Lower leg skin (tissue), 4 donors: Measurements from ENCODE around the gene CFAP299. TPM values are rescaled to one million over a fixed set of nuclear protein-coding genes. Genes with fewer than 3 reads are reported as not detected.
"Not testable (repeated sequence)": the region's sequence is repeated elsewhere in the genome, so short reads cannot be mapped to it uniquely, and the experiment has no call there.

ENCODE experiments used
- DNase-seq, 2 donors: peaks; one replicate each; pipeline ENCODE4 v3.0.0-alpha.2; 2019; ENCODE audit warnings: low spot score in 2 of 2
- H3K4me3 ChIP-seq: fragments of 200-600 bp; sonication (generic); 2 replicates; pipeline ENCODE4 v1.5.1; 2017; ENCODE audit warnings: mild to moderate bottlenecking, low read depth; ENCODE audit not compliant: poor library complexity, severe bottlenecking
- POLR2A ChIP-seq, 2 donors: fragments of 450-650 bp; IDR thresholded peaks; one replicate each; pipeline ENCODE4 v1.6.1; 2016 to 2017; ENCODE audit warnings: antibody characterized with exemption in 2 of 2, mild to moderate bottlenecking in 1 of 2, moderate library complexity in 1 of 2
- WGBS, 2 donors: methylation state at CpG; one replicate each; pipeline ENCODE4 v1.1.5; 2018; 5-methylcytosine and 5-hydroxymethylcytosine counted together
- intact Hi-C: fragments of 100-400 bp; cut with DNase I; formaldehyde crosslinking; loops from one replicate; pipeline ENCODE4 v1.15.0; 2023; ENCODE audit warnings: low total_unique reads
- total RNA-seq, 4 donors: library from RNA; depleted of rRNA; stranded (reverse); fragments of >200 nt; gene quantifications; one replicate each; pipeline ENCODE4 v1.1.0, GENCODE V29; 2016
- TF ChIP-seq, protein P1 (sequence below), 3 donors: fragments of 450-650 bp; IDR thresholded peaks; one replicate each; pipeline ENCODE4 v1.5.1; 2016; ENCODE audit warnings: antibody characterized with exemption in 3 of 3, mild to moderate bottlenecking in 3 of 3, moderate library complexity in 2 of 3

Gene CFAP299
- total RNA-seq, 4 donors from 2014 or later, result not detected

DNA sequence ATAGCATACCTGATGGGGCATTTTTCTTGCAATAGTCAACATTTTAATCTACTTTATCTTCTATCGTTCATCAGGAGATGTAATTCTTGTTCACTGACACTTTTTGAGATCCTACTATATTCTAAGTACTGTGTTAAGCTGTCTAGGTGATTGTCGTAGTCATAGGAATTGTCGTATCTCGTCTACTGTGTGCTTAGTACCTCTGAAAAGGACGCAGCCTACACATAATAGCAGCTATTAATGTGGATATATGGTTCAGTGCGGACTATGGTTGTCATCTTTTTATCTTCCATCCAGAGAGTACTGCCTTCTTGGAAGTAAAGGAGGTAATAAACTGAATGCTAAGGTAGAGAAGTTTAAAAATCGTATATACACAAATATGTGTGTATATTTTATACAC is 21.9 kb upstream of the CFAP299 start:
- intact Hi-C loops, result no loop called here
- no peak for TF ChIP-seq POLR2A (IDR thresholded peaks at IDR 0.05)
- TF ChIP-seq, protein P1, sequence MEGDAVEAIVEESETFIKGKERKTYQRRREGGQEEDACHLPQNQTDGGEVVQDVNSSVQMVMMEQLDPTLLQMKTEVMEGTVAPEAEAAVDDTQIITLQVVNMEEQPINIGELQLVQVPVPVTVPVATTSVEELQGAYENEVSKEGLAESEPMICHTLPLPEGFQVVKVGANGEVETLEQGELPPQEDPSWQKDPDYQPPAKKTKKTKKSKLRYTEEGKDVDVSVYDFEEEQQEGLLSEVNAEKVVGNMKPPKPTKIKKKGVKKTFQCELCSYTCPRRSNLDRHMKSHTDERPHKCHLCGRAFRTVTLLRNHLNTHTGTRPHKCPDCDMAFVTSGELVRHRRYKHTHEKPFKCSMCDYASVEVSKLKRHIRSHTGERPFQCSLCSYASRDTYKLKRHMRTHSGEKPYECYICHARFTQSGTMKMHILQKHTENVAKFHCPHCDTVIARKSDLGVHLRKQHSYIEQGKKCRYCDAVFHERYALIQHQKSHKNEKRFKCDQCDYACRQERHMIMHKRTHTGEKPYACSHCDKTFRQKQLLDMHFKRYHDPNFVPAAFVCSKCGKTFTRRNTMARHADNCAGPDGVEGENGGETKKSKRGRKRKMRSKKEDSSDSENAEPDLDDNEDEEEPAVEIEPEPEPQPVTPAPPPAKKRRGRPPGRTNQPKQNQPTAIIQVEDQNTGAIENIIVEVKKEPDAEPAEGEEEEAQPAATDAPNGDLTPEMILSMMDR (IDR thresholded peaks at IDR 0.05), result no peak
- WGBS, 2 donors, result 70 to 87% methylated on average over 7 of the region's 7 CpGs
- DNase-seq, result no peak
- no peak overlapping the region for H3K4me3 ChIP-seq

DNA sequence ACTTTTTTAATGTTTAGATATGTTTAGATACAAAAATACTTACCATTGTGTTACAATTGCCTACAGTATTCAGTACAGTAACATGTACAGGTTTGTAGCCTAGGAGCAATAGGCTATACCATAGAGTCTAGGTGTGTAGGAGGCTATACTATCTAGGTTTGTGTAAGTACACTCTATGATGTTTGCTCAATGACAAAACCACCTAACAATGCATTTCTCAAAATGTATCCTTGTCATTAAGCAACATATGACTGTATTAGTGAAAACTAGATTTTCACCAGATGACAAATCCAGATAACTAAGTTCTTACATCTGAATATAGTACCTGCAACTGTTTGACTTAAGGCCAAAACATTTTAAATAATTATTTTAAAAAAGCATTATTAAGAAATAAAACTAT is 19.7 kb upstream of the CFAP299 start:
- H3K4me3 ChIP-seq, DNase-seq, intact Hi-C loops: not testable (repeated sequence)

DNA sequence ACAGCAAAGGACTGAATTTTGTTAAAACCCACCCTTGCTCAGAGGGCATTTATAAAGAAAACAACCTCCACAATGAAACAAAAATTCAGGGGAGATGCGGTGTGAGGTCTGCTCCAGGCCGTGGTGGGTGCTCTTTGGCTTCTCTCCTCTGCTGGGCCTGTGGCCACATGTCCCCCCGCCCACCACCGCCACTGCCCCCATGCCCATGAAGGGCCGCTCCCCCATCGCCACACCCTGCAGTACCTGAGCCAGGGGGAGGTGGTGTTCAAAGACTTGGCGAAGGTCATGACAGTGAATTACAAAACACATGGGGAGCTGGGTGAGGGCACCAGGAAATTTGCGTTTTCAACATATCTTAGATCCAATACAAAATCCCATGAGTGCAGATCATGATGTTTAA is 14.2 kb upstream of the CFAP299 start:
- no peak overlapping the region for H3K4me3 ChIP-seq
- DNase-seq, result no peak
- TF ChIP-seq, protein P1 (IDR thresholded peaks at IDR 0.05), result no peak
- no peak for TF ChIP-seq POLR2A (IDR thresholded peaks at IDR 0.05)
- 89 to 91% methylated on average over 8 of the region's 8 CpGs for WGBS, 2 donors
- intact Hi-C loops, result no loop called here

DNA sequence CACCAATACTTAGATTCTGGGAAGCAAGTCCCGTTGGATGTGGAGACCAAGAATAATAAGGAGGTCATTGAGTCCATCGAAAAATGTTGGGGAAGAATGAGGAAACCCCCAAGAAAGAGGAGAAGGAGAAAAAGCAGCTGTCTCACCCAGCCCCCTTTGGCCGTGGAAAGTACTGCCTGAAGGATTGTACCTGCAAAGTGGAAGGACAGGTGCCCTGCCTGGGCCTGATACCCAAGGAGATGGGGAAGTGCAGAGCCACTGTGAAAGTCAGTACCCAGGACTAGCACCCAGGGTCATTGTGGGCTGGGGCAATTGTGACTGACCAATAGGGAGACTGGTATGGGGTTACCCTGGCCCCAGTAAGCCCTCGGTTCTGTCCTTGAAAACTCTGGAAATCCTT is 13.8 kb upstream of the CFAP299 start:
- WGBS, 2 donors, result 74 to 76% methylated on average over 4 of the region's 4 CpGs
- intact Hi-C loops, result no loop called here
- DNase-seq, result no peak
- TF ChIP-seq, protein P1 (IDR thresholded peaks at IDR 0.05), result no peak
- TF ChIP-seq POLR2A (IDR thresholded peaks at IDR 0.05), result no peak
- H3K4me3 ChIP-seq, result no peak overlapping the region

DNA sequence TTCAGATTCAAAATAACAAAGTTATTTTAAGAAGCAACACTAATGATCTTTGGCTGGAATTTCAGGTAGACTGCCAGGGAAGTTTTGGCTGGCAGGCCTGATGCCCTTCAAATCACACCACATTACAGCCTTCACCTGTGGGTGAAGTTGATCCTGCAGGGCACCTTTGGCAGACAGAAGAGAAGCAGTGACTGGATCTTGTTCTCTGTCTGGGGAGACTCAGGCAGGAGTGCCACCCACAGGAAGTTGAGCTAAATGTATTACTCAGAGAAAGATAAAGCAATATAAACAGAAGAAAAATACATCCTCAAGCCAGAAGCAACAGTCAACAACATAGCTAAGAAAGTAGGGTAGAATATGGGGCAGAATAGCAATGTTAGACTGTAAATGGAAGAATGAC is 12.8 kb upstream of the CFAP299 start:
- TF ChIP-seq POLR2A (IDR thresholded peaks at IDR 0.05), result no peak
- TF ChIP-seq, protein P1 (IDR thresholded peaks at IDR 0.05), result no peak
- H3K4me3 ChIP-seq, result no peak overlapping the region
- intact Hi-C loops, result no loop called here
- no peak for DNase-seq

DNA sequence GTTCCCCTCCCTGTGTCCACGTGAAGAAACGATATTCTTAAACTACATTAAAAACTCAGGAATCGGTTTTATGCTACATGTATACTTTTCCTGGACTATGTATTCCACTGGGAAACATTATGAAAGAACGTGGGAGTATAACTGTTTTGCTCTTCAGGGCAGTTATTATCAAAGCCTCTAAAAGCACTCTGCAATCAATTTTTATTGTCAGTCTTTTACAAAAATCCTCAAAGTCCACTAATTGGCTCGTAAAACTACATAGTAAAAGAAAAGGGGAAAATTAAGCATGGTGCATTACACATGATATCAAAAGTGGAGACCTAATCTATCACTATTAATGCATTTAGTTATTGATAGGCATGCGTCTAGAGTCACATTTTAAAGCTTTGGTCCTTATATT is 11.4 kb upstream of the CFAP299 start:
- 72 to 73% methylated on average over 6 of the region's 6 CpGs for WGBS, 2 donors
- no peak overlapping the region for H3K4me3 ChIP-seq
- intact Hi-C loops, result no loop called here
- no peak for DNase-seq
- TF ChIP-seq, protein P1 (IDR thresholded peaks at IDR 0.05), result no peak
- no peak for TF ChIP-seq POLR2A (IDR thresholded peaks at IDR 0.05)
